K562 (cell line): Measurements from ENCODE around the gene RPL15. TPM values are rescaled to one million over a fixed set of nuclear protein-coding genes. Genes with fewer than 3 reads are reported as not detected.

Source experiments
- ATAC-seq: fragments of 200-7000 bp; cut with Tn5 transposase; 3 replicates; pipeline ENCODE4 v1.9.1; 2020; ENCODE audit warnings: moderate library complexity
- BruUV-seq: library from RNA; stranded (reverse); fragments of 400-500 nt; replicated peaks from 2 replicates; lab custom pipeline; 2021; lab: Mats Ljungman, UMichigan
- CTCF ChIA-PET: fragments of 300-600 bp; formaldehyde crosslinking; extraction: SDS; loops from one replicate; lab custom pipeline; 2021; ENCODE audit warnings: low intra/inter-chr PET ratio; lab: Yijun Ruan, JAX
- POLR2A ChIA-PET: fragments of 300-600, 350-650 bp; sonication (Branson Sonifier 250); formaldehyde crosslinking; extraction: SDS; loops from one replicate; lab custom pipeline; 2021; ENCODE audit warnings: antibody characterized with exemption, inconsistent platforms; lab: Yijun Ruan, JAX
- DNase-seq, 4 experiments: peaks; one replicate each; pipeline versions ENCODE4 v3.0.0 to v3.0.0-alpha.2; 2011 to 2018; ENCODE audit warnings: low spot score in 3 of 4, mixed read lengths in 3 of 4; ENCODE audit errors: extremely low read depth in 1 of 4
- FAIRE-seq: peaks from 2 replicates; lab custom pipeline; 2011; peaks lifted over from hg19 to GRCh38; lab: Jason Lieb, UNC
- H2AFZ ChIP-seq: 2 replicates; pipeline ENCODE4 v1.6.0; 2011; ENCODE audit warnings: low read depth, low read length, control low read depth, inconsistent platforms
- H3K27ac ChIP-seq: fragments of 200-600 bp; 3 replicates; pipeline ENCODE4 v1.8.0; 2011; ENCODE audit warnings: low read depth, mild to moderate bottlenecking, control low read depth, inconsistent platforms, low read length, moderate library complexity, mixed read lengths; ENCODE audit errors: extremely low read depth
- H3K27me3 ChIP-seq, 2 experiments: fragments of 300-600 bp in 1 of 2; 2 replicates in 1 of 2; 3 replicates in 1 of 2; pipeline versions ENCODE4 v1.6.0 to v1.8.0; 2011; ENCODE audit warnings: inconsistent platforms in 2 of 2, low read length in 2 of 2, mild to moderate bottlenecking in 1 of 2, mixed read lengths in 1 of 2, moderate library complexity in 1 of 2; ENCODE audit not compliant: control insufficient read depth in 2 of 2, insufficient read depth in 2 of 2
- H3K36me3 ChIP-seq: fragments of 300-600 bp; 3 replicates; pipeline ENCODE4 v1.8.0; 2011; ENCODE audit warnings: mild to moderate bottlenecking, low read length, inconsistent platforms; ENCODE audit not compliant: control insufficient read depth, insufficient read depth
- H3K4me1 ChIP-seq, 2 experiments: fragments of 200-600 bp in 1 of 2; replicated peaks in 1 of 2; 2 replicates in 1 of 2; 3 replicates in 1 of 2; pipeline versions ENCODE4 v1.5.1 to v1.8.0; 2011; ENCODE audit warnings: inconsistent platforms in 2 of 2, low read length in 2 of 2, mild to moderate bottlenecking in 1 of 2, mixed read lengths in 1 of 2, moderate library complexity in 1 of 2; ENCODE audit not compliant: control insufficient read depth in 2 of 2, insufficient read depth in 2 of 2
- H3K4me2 ChIP-seq: 2 replicates; pipeline ENCODE4 v1.6.1; 2011; ENCODE audit warnings: low read length, control low read depth, inconsistent platforms, mixed read lengths; ENCODE audit not compliant: insufficient read depth
- H3K4me3 ChIP-seq: fragments of 200-600 bp; sonication (generic), shearing (Covaris generic); 2 replicates; pipeline ENCODE4 v1.5.1; 2016; ENCODE audit warnings: control low read depth, inconsistent platforms
- H3K79me2 ChIP-seq: fragments of 200-600 bp; 3 replicates; pipeline ENCODE4 v1.8.0; 2011; ENCODE audit warnings: low read length, inconsistent platforms; ENCODE audit not compliant: control insufficient read depth, insufficient read depth
- H3K9ac ChIP-seq, 2 experiments: 2 replicates each; pipeline versions ENCODE4 v1.6.0 to v1.6.1; 2011; ENCODE audit warnings: low read depth in 2 of 2, low read length in 2 of 2, control low read depth in 1 of 2, inconsistent platforms in 1 of 2, mild to moderate bottlenecking in 1 of 2, mixed read lengths in 1 of 2; ENCODE audit not compliant: insufficient read depth in 1 of 2
- H3K9me1 ChIP-seq: one replicate; pipeline ENCODE4 v1.6.0; 2011; ENCODE audit warnings: inconsistent platforms, mild to moderate bottlenecking, low read length, moderate library complexity; ENCODE audit not compliant: control insufficient read depth, insufficient read depth
- H3K9me3 ChIP-seq: replicated peaks from 2 replicates; pipeline ENCODE4 v1.5.1; 2011; ENCODE audit warnings: low read depth, low read length, inconsistent platforms; ENCODE audit not compliant: control insufficient read depth, insufficient read depth
- H4K20me1 ChIP-seq: replicated peaks from 2 replicates; pipeline ENCODE4 v1.6.1; 2011; ENCODE audit warnings: low read length, inconsistent platforms, mixed read lengths; ENCODE audit not compliant: control insufficient read depth, insufficient read depth
- BMI1 ChIP-seq: fragments of 150-350 bp; IDR thresholded peaks from 2 replicates; pipeline ENCODE4 v1.6.1; 2014; ENCODE audit warnings: low read length
- CTCF ChIP-seq, 3 experiments: IDR thresholded peaks in 2 of 3; conservative IDR thresholded peaks in 1 of 3; 2 replicates each; pipeline ENCODE4 v1.5.1; 2011 to 2012; ENCODE audit warnings: low read length in 3 of 3, mild to moderate bottlenecking in 3 of 3, control low read depth in 2 of 3, improper control_type of control experiment in 1 of 3, inconsistent platforms in 1 of 3, low read depth in 1 of 3, mixed read lengths in 1 of 3, moderate library complexity in 1 of 3; ENCODE audit not compliant: insufficient read depth in 2 of 3
- ELF1 ChIP-seq: fragments of 200-800 bp; sonication (Bioruptor generic); IDR thresholded peaks from 2 replicates; pipeline ENCODE4 v1.6.1; 2016; ENCODE audit warnings: missing genetic modification characterization, missing compliant biosample characterization
- GATA2 ChIP-seq: sonication (generic); formaldehyde crosslinking; IDR thresholded peaks from 2 replicates; pipeline ENCODE4 v1.4.0; 2020; ENCODE audit warnings: mild to moderate bottlenecking, missing genetic modification reagents
- RBM15 ChIP-seq: fragments of 200-400 bp; formaldehyde crosslinking; IDR thresholded peaks from 2 replicates; pipeline ENCODE4 v1.6.1; 2018; ENCODE audit warnings: mild to moderate bottlenecking, low read length, moderate library complexity; ENCODE audit not compliant: insufficient read depth
- XRCC4 ChIP-seq: IDR thresholded peaks from one replicate; pipeline ENCODE4 v1.6.1; 2011; ENCODE audit not compliant: insufficient read depth, insufficient read length; ENCODE audit errors: extremely low read depth
- ZBTB12 ChIP-seq: fragments of 250-450 bp; sonication (Bioruptor Pico); IDR thresholded peaks from 2 replicates; pipeline ENCODE4 v1.4.0; 2020
- ZNF174 ChIP-seq: fragments of 250-450 bp; sonication (Bioruptor Pico); IDR thresholded peaks from 2 replicates; pipeline ENCODE4 v1.4.0; 2020; ENCODE audit warnings: mild to moderate bottlenecking
- WGBS: fragments of 100-300 bp; shearing (Covaris generic); methylation state at CpG from one replicate; pipeline ENCODE4 v1.1.6; 2016; ENCODE audit warnings: low coverage, mixed read lengths; ENCODE audit not compliant: insufficient coverage; ENCODE audit errors: missing lambda C conversion rate; 5-methylcytosine and 5-hydroxymethylcytosine counted together
- in situ Hi-C: fragments of 300-500 bp; cut with MboI; formaldehyde crosslinking; loops from 4 replicates; pipeline ENCODE4 v1.15.0; 2018; ENCODE audit warnings: inconsistent platforms, mixed read lengths
- intact Hi-C: fragments of 100-400 bp; cut with micrococcal nuclease; formaldehyde crosslinking; loops from 2 replicates; pipeline ENCODE4 v1.14.2; 2022
- polyA plus RNA-seq, 8 experiments: library from polyadenylated mRNA; depleted of rRNA in 4 of 8; stranded (reverse) in 5 of 8; unstranded in 3 of 8; fragments of >200 nt; fragmentation: Nextera tagmentation in 2 of 8; fragmentation: Illumina TruSeq in 1 of 8; extraction: Ambion mirVana in 2 of 8; extraction: Trizol in 1 of 8; gene quantifications; 2 replicates each; pipeline versions ENCODE4 v1.2.1 to v1.2.3, GENCODE V29; 2011 to 2014; ENCODE audit warnings: inconsistent platforms in 1 of 8, missing spikeins in 1 of 8
- total RNA-seq, 7 experiments: library from RNA; depleted of rRNA in 6 of 7; stranded (reverse); fragments of >200 nt in 6 of 7; fragmentation: Illumina TruSeq in 2 of 7; extraction: Trizol in 2 of 7; gene quantifications; 2 replicates each; pipeline versions ENCODE4 v1.2.1 to v1.2.3, GENCODE V29; 2011 to 2021; ENCODE audit warnings: low replicate concordance in 1 of 7

The RPL15 gene
- total and polyA plus RNA-seq, 9 of the 15 experiments (the other 6 are each of a cell fraction or from before 2014, with no cell fraction given): 2,393 to 8,850 (median 3,928) TPM

- Histone ChIP-seq H3K79me2 (peaks cover 4% of the 10 kb centered on the region; the same call in 1 of the 3 replicates), H3K9ac (no peak overlapping the region), H2AFZ (no peak overlapping the region), H3K4me1 (peaks cover 0 to 8% of the 10 kb centered on the region in 2 experiments; a peak in 3 of 5 replicates), H3K4me3 (no peak overlapping the region), H3K27ac (no peak overlapping the region), H3K9me1 (no peaks in the 10 kb centered on the region), H3K36me3 (peaks cover 59% of the 10 kb centered on the region), H3K9me3 (no peaks in the 10 kb centered on the region), H3K4me2 (no peak overlapping the region), H3K27me3 (no peaks in the 10 kb centered on the region), H4K20me1 (no peaks in the 10 kb centered on the region)
- FAIRE-seq: no peak
- no peak for ATAC-seq
- TF ChIP-seq ELF1 (tag) (no peak), BMI1 (no peak), CTCF (IDR thresholded peaks at IDR 0.05 in 2 of 3, conservative IDR thresholded peaks at IDR 0.05 in 1 of 3; ENCODE audit: insufficient read depth in 2 of 3, low read depth in 1 of 3, low read length in 3 of 3) (no peak), RBM15 (no peak), ZNF174 (no peak), XRCC4 (no peak), ZBTB12 (CRISPR knock-in tag) (no peak), GATA2 (CRISPR knock-in tag) (no peak)
- no peak for DNase-seq
- ChIA-PET POLR2A (interaction anchor here (3.1 kb wide), 1 partner anchor 27 kb away, joined by 22 read pairs; the partner anchor contains the start of genes NKIRAS1 and RPL15), CTCF (interaction anchor here (2.1 kb wide), 1 partner anchor 348 kb away, joined by 14 read pairs; no protein-coding TSS in a partner anchor)
- no TSS peak for BruUV-seq
- WGBS: 84% methylated on average over 5 of the region's 5 CpGs
- in situ Hi-C loops: no loop called here
- intact Hi-C loops: loop anchor here (2.0 to 10.0 kb wide), 4 partner anchors 57 to 349 kb away; no protein-coding TSS in a partner anchor
Measured at GRCh38 chr3:23889950-23890349, 27.0 kb upstream of the RPL15 start.
